Placental epithelial cell (primary cell): ENCODE results near the gene TRAF4. TPM values are rescaled to one million over a fixed set of nuclear protein-coding genes. Genes with fewer than 3 reads are reported as not detected.

Experiments used
- small RNA-seq: library from RNA; depleted of rRNA; stranded (forward); fragments of <200 nt; gene quantifications from one replicate; pipeline ENCODE3, GENCODE V24; 2012
- total RNA-seq: library from RNA; depleted of rRNA; stranded (reverse); fragments of >200 nt; gene quantifications from 2 replicates; pipeline ENCODE4 v1.2.3, GENCODE V29; 2012

TRAF4 gene
- 76.6 and 103 TPM in 2 replicates for total RNA-seq

GRCh38 chr17:28743243-28744103 lies at the start of gene TRAF4:
Gene TRAF4 (plus strand): TSS chr17:28744011. CDS start chr17:28744113, 102 bp downstream.

GRCh38 chr17:28711723-28712031 lies 32.1 kb upstream of the TRAF4 start, which contains the start of gene PROCA1:
Gene PROCA1 (minus strand): TSS chr17:28711888. CDS start chr17:28711660, 228 bp downstream.

DNA sequence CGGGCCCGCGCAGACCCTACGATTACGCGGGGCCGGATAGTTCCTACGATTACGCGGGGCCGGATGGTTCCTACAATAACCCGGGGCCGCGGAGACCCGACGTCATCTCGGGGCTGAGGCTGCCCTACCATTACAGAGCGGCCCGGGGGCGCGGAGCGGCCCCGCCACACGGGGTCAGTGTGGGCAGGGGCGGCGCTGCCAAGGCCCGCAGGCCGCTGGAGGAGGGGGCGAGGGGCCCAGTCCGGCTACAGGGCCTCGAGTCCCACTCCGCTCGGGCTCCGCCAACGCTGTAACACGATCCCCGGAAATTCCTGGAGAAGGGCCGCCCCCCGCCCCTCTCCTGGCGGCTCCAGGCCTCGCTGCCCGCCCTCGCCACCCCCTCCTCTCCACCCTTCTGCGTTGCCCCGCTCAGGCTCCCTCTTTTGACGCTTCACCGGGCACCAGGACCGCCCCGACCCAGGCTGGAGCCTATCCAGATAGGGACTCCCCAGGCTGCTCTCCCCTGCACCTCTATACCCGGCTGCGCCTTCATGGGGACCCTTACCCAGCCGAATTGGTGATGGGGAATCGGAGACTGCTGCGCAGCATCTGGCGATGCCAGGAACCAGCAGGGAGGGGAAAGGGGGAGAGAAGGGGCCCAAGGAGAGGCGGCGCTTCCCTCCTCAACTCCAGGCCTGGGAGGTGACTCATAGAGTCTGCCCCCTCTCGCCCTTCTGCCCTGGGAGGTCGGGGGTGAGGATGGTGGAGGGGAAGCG lies 26.1 kb upstream of the TRAF4 start, which contains the start of gene RAB34:
Gene RAB34 (minus strand): TSS at position 291 of the 755 bp plus-strand sequence. CDS start 602 bp downstream, outside the sequence.

DNA sequence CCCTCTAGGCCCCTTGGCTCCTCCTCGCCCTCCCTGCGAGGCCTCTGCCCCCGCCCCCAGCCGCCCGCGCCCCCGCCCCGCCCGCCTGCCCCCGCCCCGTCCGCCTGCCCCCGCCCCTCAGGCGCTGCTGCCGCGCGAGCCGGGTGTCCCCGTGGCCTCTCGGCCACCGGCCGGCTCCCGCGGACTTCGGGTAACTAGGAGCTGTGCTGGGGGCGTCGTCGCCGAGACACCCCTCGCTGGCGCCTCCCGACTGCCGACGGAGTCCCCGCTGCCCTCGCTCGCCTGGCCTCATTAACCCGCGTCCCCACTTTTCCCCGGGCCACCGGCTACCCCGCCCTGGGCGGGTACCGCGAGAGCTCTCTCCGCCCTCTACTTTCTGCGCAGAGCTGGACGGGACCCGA lies 17.6 kb upstream of the TRAF4 start, which contains the start of gene TLCD1:
Gene TLCD1 (minus strand): TSS at position 8 of the 401 bp plus-strand sequence. CDS start 136 bp downstream, outside the sequence.

GRCh38 chr17:28728364-28729200 lies 15.2 kb upstream of the TRAF4 start, which contains the start of gene NEK8:
Gene NEK8 (plus strand): TSS chr17:28728788. CDS start chr17:28728814, 26 bp downstream.

Small RNA genes lying within 50 kb of the gene (small RNA-seq; reads per million reads assigned to genes)
- gene SNORD42A (not detected), gene SNORD42B (0.69 reads per million, percentile 41 among the genes with 10 or more reads in this experiment), gene SNORD4A (not detected), gene SNORD4B (not detected)

Other genes starting within 250 kb of the TRAF4 start
- not detected in 2 replicates for gene FOXN1, start 237.7 kb upstream of the TRAF4 start, total RNA-seq
- gene UNC119, start 191.4 kb upstream of the TRAF4 start, total RNA-seq = 19.2 and 23.3 TPM in 2 replicates
- gene PIGS, start 172.5 kb upstream of the TRAF4 start, total RNA-seq = 73.8 and 95.4 TPM in 2 replicates
- gene ALDOC, start 167.1 kb upstream of the TRAF4 start, total RNA-seq = 19.6 and 25.2 TPM in 2 replicates
- 8.6 and 12.8 TPM in 2 replicates for gene SPAG5, start 145.0 kb upstream of the TRAF4 start, total RNA-seq
- gene RSKR, start 129.8 kb upstream of the TRAF4 start, total RNA-seq = 5.9 and 7.9 TPM in 2 replicates
- gene BLTP2, start 98.9 kb upstream of the TRAF4 start, total RNA-seq = 79.7 and 145 TPM in 2 replicates
- 40.0 and 60.5 TPM in 2 replicates for gene SDF2, start 82.1 kb upstream of the TRAF4 start, total RNA-seq
- gene SUPT6H, start 81.8 kb upstream of the TRAF4 start, total RNA-seq = 42.1 and 51.8 TPM in 2 replicates
- 0.22 and 6.7 TPM in 2 replicates for gene PROCA1, start 32.1 kb upstream of the TRAF4 start, total RNA-seq
- 195 and 196 TPM in 2 replicates for gene RAB34, start 26.1 kb upstream of the TRAF4 start, total RNA-seq
- gene RPL23A, start 24.0 kb upstream of the TRAF4 start, total RNA-seq = 327 and 599 TPM in 2 replicates
- gene TLCD1, start 17.8 kb upstream of the TRAF4 start, total RNA-seq = 9.0 and 15.8 TPM in 2 replicates
- gene NEK8, start 15.2 kb upstream of the TRAF4 start, total RNA-seq = 7.4 and 10.2 TPM in 2 replicates
- gene FAM222B, start 98.8 kb downstream of the TRAF4 start, total RNA-seq = 7.1 and 13.6 TPM in 2 replicates
- gene ERAL1, start 111.0 kb downstream of the TRAF4 start, total RNA-seq = 22.8 and 62.6 TPM in 2 replicates
- 21.2 and 42.3 TPM in 2 replicates for gene FLOT2, start 153.7 kb downstream of the TRAF4 start, total RNA-seq
- 6.9 and 9.4 TPM in 2 replicates for gene DHRS13, start 159.1 kb downstream of the TRAF4 start, total RNA-seq
- 35.3 and 37.6 TPM in 2 replicates for gene PHF12, start 207.5 kb downstream of the TRAF4 start, total RNA-seq